A549 (cell line): ENCODE results near the gene KNDC1. TPM values are rescaled to one million over a fixed set of nuclear protein-coding genes. Genes with fewer than 3 reads are reported as not detected.

Experiments used
- ATAC-seq, 2 experiments: fragments of 200-7000 bp in 1 of 2; fragments of >200 bp in 1 of 2; cut with Nextera tagmentation in 1 of 2; cut with Tn5 transposase in 1 of 2; 3 replicates each; pipeline versions ENCODE4 v1.8.0 to v1.9.1; 2018 to 2020; ENCODE audit warnings: mild to moderate bottlenecking in 1 of 2, moderate library complexity in 1 of 2
- CTCF ChIA-PET: fragments of 300-600 bp; sonication (Branson Sonifier 250); formaldehyde crosslinking; extraction: SDS; loops from one replicate; lab custom pipeline; 2021; ENCODE audit warnings: antibody characterized with exemption, inconsistent platforms; lab: Yijun Ruan, JAX
- POLR2A ChIA-PET: fragments of 350-600 bp; formaldehyde crosslinking; extraction: SDS; loops from one replicate; lab custom pipeline; 2021; ENCODE audit warnings: antibody characterized with exemption, inconsistent platforms; lab: Yijun Ruan, JAX
- DNase-seq, 2 experiments: peaks; one replicate each; pipeline versions ENCODE4 v3.0.0 to v3.0.0-alpha.2; 2011 to 2016; ENCODE audit warnings: low read depth in 1 of 2, low spot score in 1 of 2
- FAIRE-seq: peaks from 2 replicates; lab custom pipeline; 2011; peaks lifted over from hg19 to GRCh38; lab: Jason Lieb, UNC
- H3K27ac ChIP-seq, 2 experiments: fragments of >200 bp; sonication (Bioruptor Twin); formaldehyde crosslinking; 3 replicates each; pipeline ENCODE4 v1.5.1; 2016 to 2017
- H3K4me1 ChIP-seq: fragments of >200 bp; sonication (Bioruptor Twin); formaldehyde crosslinking; 3 replicates; pipeline ENCODE4 v1.6.1; 2016
- H3K4me2 ChIP-seq: fragments of >200 bp; sonication (Bioruptor Twin); formaldehyde crosslinking; 3 replicates; pipeline ENCODE4 v1.6.1; 2016
- H3K4me3 ChIP-seq: fragments of >200 bp; sonication (Bioruptor Twin); formaldehyde crosslinking; 3 replicates; pipeline ENCODE4 v1.5.1; 2016
- H3K9me3 ChIP-seq: fragments of >200 bp; sonication (Bioruptor Twin); formaldehyde crosslinking; 3 replicates; pipeline ENCODE4 v1.6.1; 2016
- CBX2 ChIP-seq: fragments of 200-600 bp; sonication (generic); IDR thresholded peaks from 2 replicates; pipeline ENCODE4 v1.6.1; 2016; ENCODE audit warnings: low read depth, mild to moderate bottlenecking, borderline replicate concordance
- CBX8 ChIP-seq: fragments of 200-600 bp; sonication (generic); IDR thresholded peaks from 2 replicates; pipeline ENCODE4 v1.6.1; 2016
- CHD4 ChIP-seq: fragments of 200-600 bp; sonication (generic); IDR thresholded peaks from 2 replicates; pipeline ENCODE4 v1.6.1; 2016; ENCODE audit warnings: antibody characterized with exemption, mild to moderate bottlenecking, borderline replicate concordance
- EHF ChIP-seq: fragments of 250-450 bp; sonication (Bioruptor Pico); IDR thresholded peaks from 2 replicates; pipeline ENCODE4 v1.5.0; 2020; ENCODE audit warnings: mild to moderate bottlenecking
- EHMT2 ChIP-seq: fragments of 200-600 bp; sonication (generic); IDR thresholded peaks from 2 replicates; pipeline ENCODE4 v1.6.1; 2016; ENCODE audit warnings: antibody characterized with exemption, low read depth, mild to moderate bottlenecking, moderate library complexity
- EP300 ChIP-seq, 2 experiments: fragments of >200 bp; sonication (Bioruptor Twin); formaldehyde crosslinking; IDR thresholded peaks; 2 replicates in 1 of 2; 3 replicates in 1 of 2; pipeline ENCODE4 v1.6.1; 2016 to 2017
- FOXS1 ChIP-seq: fragments of 250-450 bp; sonication (Bioruptor Pico); IDR thresholded peaks from 2 replicates; pipeline ENCODE4 v1.5.0; 2020; ENCODE audit warnings: mild to moderate bottlenecking, moderate library complexity
- HEYL ChIP-seq: fragments of 250-450 bp; sonication (Bioruptor Pico); IDR thresholded peaks from 2 replicates; pipeline ENCODE4 v1.8.0; 2021; ENCODE audit warnings: mild to moderate bottlenecking, moderate library complexity
- HOXB13 ChIP-seq: fragments of 250-450 bp; sonication (Bioruptor Pico); IDR thresholded peaks from 2 replicates; pipeline ENCODE4 v1.5.0; 2020; ENCODE audit warnings: low read depth, mild to moderate bottlenecking, moderate library complexity
- KDM5A ChIP-seq: fragments of 200-600 bp; sonication (generic); IDR thresholded peaks from 2 replicates; pipeline ENCODE4 v1.6.1; 2016; ENCODE audit warnings: antibody characterized with exemption, mild to moderate bottlenecking
- MYC ChIP-seq: IDR thresholded peaks from 2 replicates; pipeline ENCODE4 v1.6.1; 2012; ENCODE audit warnings: mild to moderate bottlenecking, inconsistent platforms, low read length, improper control_type of control experiment, borderline replicate concordance
- NPAS2 ChIP-seq: fragments of 250-450 bp; sonication (Bioruptor Pico); IDR thresholded peaks from 2 replicates; pipeline ENCODE4 v1.8.0; 2022; ENCODE audit warnings: mild to moderate bottlenecking, moderate library complexity, borderline replicate concordance
- NR3C1 ChIP-seq: fragments of >200 bp; sonication (Bioruptor Twin); formaldehyde crosslinking; IDR thresholded peaks from 3 replicates; pipeline ENCODE4 v1.6.1; 2017
- PHF8 ChIP-seq: fragments of 200-600 bp; sonication (generic); IDR thresholded peaks from 2 replicates; pipeline ENCODE4 v1.6.1; 2016; ENCODE audit warnings: low read depth, mild to moderate bottlenecking, antibody characterized with exemption, moderate library complexity, borderline replicate concordance
- POLR2A ChIP-seq: IDR thresholded peaks from 2 replicates; pipeline ENCODE4 v1.6.1; 2012; ENCODE audit warnings: mild to moderate bottlenecking, low read length
- POLR2AphosphoS2 ChIP-seq: conservative IDR thresholded peaks from 2 replicates; pipeline ENCODE4 v1.6.1; 2012; ENCODE audit warnings: low read length, improper control_type of control experiment, inconsistent platforms
- RAD21 ChIP-seq, 2 experiments: fragments of >200 bp in 1 of 2; sonication (Bioruptor Twin) in 1 of 2; formaldehyde crosslinking in 1 of 2; IDR thresholded peaks in 1 of 2; conservative IDR thresholded peaks in 1 of 2; 2 replicates in 1 of 2; 3 replicates in 1 of 2; pipeline ENCODE4 v1.6.1; 2012 to 2018; ENCODE audit warnings: inconsistent platforms in 1 of 2
- RARB ChIP-seq: fragments of 250-450 bp; sonication (Bioruptor Pico); IDR thresholded peaks from 2 replicates; pipeline ENCODE4 v1.8.0; 2021; ENCODE audit warnings: mild to moderate bottlenecking, moderate library complexity
- TFCP2L1 ChIP-seq: fragments of 250-450 bp; sonication (Bioruptor Pico); IDR thresholded peaks from 2 replicates; pipeline ENCODE4 v1.5.0; 2021; ENCODE audit warnings: mild to moderate bottlenecking
- ZC3H11A ChIP-seq: fragments of 450-650 bp; IDR thresholded peaks from 2 replicates; pipeline ENCODE4 v1.6.1; 2014; ENCODE audit warnings: antibody characterized with exemption, mild to moderate bottlenecking
- WGBS: methylation state at CpG from one replicate; pipeline ENCODE4 v1.1.6; 2017; ENCODE audit errors: missing lambda C conversion rate; 5-methylcytosine and 5-hydroxymethylcytosine counted together
- polyA plus RNA-seq, 4 experiments: library from polyadenylated mRNA; depleted of rRNA in 3 of 4; stranded (reverse); fragments of >200 nt; fragmentation: RNase III in 1 of 4; extraction: RNeasy Plus Mini Kit Qiagen cat#74134 plus additional on column Dnase treatment in 1 of 4; gene quantifications; 2 replicates in 3 of 4; 3 replicates in 1 of 4; pipeline ENCODE4 v1.2.3, GENCODE V29; 2011 to 2017
- TF ChIP-seq, protein P1 (sequence below): fragments of 450-650 bp; IDR thresholded peaks from 2 replicates; pipeline ENCODE4 v1.6.1; 2014; ENCODE audit warnings: antibody characterized with exemption
- TF ChIP-seq, protein P2 (sequence below): IDR thresholded peaks from 2 replicates; pipeline ENCODE4 v1.6.1; 2012
- TF ChIP-seq, protein P3 (sequence below): IDR thresholded peaks from 2 replicates; pipeline ENCODE4 v1.6.1; 2012
- TF ChIP-seq, protein P4 (sequence below): fragments of 250-450 bp; sonication (Bioruptor Pico); IDR thresholded peaks from 2 replicates; pipeline ENCODE4 v1.5.0; 2021; ENCODE audit warnings: mild to moderate bottlenecking, moderate library complexity, borderline replicate concordance

KNDC1 gene
- polyA plus RNA-seq, 2 of the 4 experiments (the other 2 are of a cell fraction), result 0.56 to 0.63 TPM

DNA sequence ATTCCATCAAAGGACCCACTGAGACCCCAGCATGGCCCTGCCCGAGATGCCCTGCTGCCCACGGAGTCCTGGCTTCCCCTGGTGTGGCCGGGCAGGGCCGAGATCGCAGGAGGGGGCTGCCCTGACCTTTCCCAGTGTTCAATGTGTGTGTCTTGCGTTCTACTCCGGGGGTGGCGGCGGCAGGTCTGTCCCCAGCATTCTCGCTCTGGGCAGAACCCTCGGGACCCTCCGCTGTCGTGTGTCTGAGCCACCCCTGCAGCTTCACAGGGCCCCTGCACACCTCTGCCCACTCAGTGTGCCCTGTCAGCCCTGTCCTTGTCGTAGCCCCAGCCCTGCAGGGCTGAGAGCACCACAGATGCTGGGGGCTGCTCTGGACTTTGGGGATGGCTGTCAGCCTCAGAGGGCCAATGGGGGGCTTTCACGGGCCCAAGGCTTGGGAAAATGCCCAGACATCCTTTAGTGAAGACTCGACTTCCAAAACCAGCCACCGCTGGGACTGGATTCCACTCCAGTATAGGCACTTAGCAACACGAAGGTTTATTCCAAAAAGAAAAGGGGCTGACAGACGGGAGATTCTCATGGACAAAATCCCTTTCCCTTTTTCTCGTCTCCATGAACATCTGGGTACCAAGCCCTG is 30.0 kb upstream of the KNDC1 start:
- WGBS, result 23% methylated on average over 13 of the region's 20 CpGs
- H3K4me3 ChIP-seq, result no peak overlapping the region
- peak overlapping the region; percentile 55; the same call in 2 of the 3 replicates for H3K4me2 ChIP-seq
- no peaks in the 10 kb centered on the region for H3K4me1 ChIP-seq
- TF ChIP-seq HEYL (CRISPR knock-in tag) (no peak), EHF (CRISPR knock-in tag) (no peak), ZC3H11A (no peak), POLR2A (no peak), EP300 (IDR thresholded peaks at IDR 0.05) (no peak), CHD4 (no peak), POLR2AphosphoS2 (no peak), MYC (no peak), TFCP2L1 (CRISPR knock-in tag) (no peak), PHF8 (no peak), CBX2 (no peak), FOXS1 (no peak)
- TF ChIP-seq, protein P1, sequence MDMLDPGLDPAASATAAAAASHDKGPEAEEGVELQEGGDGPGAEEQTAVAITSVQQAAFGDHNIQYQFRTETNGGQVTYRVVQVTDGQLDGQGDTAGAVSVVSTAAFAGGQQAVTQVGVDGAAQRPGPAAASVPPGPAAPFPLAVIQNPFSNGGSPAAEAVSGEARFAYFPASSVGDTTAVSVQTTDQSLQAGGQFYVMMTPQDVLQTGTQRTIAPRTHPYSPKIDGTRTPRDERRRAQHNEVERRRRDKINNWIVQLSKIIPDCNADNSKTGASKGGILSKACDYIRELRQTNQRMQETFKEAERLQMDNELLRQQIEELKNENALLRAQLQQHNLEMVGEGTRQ, result no peak
- ChIA-PET POLR2A (no interaction called here), CTCF (no interaction called here)
- H3K27ac ChIP-seq, result no peak overlapping the region
- FAIRE-seq, result no peak
- H3K9me3 ChIP-seq, result no peaks in the 10 kb centered on the region
- ATAC-seq, result peak in 1 of 2 experiments; percentile 7; a peak in 1 of 6 replicates
- no peak for DNase-seq

DNA sequence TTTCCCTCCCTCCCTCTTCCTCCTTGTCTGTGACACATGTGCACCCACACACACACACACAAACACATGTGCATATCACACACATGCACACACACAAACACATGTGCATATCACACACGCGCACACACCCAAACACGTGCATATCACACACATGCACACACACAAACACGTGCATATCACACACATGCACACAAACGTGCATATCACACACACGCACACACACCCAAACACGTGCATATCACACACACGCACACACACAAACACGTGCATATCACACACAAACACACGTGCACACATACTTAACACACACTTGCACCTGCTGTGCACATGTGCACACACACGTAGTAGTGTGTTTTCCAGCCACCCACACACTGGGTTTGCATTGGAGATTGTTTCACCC is 29.4 kb upstream of the KNDC1 start:
- no peaks in the 10 kb centered on the region for H3K9me3 ChIP-seq
- no peak for ATAC-seq
- H3K27ac ChIP-seq, result no peak overlapping the region
- ChIA-PET CTCF (no interaction called here), POLR2A (no interaction called here)
- TF ChIP-seq, protein P2, sequence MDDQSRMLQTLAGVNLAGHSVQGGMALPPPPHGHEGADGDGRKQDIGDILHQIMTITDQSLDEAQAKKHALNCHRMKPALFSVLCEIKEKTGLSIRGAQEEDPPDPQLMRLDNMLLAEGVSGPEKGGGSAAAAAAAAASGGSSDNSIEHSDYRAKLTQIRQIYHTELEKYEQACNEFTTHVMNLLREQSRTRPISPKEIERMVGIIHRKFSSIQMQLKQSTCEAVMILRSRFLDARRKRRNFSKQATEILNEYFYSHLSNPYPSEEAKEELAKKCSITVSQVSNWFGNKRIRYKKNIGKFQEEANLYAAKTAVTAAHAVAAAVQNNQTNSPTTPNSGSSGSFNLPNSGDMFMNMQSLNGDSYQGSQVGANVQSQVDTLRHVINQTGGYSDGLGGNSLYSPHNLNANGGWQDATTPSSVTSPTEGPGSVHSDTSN, result no peak
- peak; percentile 35; the same call in 1 of the 2 replicates for TF ChIP-seq NPAS2 (CRISPR knock-in tag)
- H3K4me3 ChIP-seq, result no peak overlapping the region
- no peak for DNase-seq
- FAIRE-seq, result no peak
- H3K4me1 ChIP-seq, result no peaks in the 10 kb centered on the region
- no peak overlapping the region for H3K4me2 ChIP-seq
- WGBS, result 35% methylated on average over 11 of the region's 11 CpGs

DNA sequence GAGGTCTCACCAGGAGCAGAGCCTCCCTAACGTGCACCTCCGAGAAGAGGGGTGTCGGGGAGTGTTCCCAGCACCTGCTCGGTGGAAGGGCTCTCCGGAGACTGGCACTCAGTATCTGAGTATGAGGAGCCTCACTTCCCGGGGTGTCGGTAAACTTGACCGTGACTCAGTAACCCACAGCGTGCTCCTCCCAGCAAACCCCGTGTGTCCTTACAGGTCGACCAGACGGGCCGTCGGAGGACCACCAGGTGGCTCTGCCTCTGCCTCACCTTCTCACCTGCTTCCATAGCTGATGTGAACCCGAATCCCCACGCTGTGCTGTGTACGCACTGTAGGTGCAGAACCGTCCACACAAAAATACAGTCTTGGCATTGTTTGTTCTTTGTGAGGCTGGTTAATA is 29.0 kb upstream of the KNDC1 start:
- POLR2A ChIA-PET, result no interaction called here
- Histone ChIP-seq H3K4me3 (no peak overlapping the region), H3K27ac (no peak overlapping the region), H3K9me3 (no peaks in the 10 kb centered on the region), H3K4me1 (no peaks in the 10 kb centered on the region), H3K4me2 (no peak overlapping the region)
- no peak for TF ChIP-seq RARB (CRISPR knock-in tag)
- no peak for TF ChIP-seq POLR2AphosphoS2
- TF ChIP-seq NPAS2 (CRISPR knock-in tag), result no peak
- TF ChIP-seq, protein P3, sequence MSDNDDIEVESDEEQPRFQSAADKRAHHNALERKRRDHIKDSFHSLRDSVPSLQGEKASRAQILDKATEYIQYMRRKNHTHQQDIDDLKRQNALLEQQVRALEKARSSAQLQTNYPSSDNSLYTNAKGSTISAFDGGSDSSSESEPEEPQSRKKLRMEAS, result no peak
- TF ChIP-seq, protein P2, result no peak
- no peak for TF ChIP-seq POLR2A
- TF ChIP-seq CBX8, result no peak
- no peak for TF ChIP-seq CBX2
- TF ChIP-seq HEYL (CRISPR knock-in tag), result no peak
- TF ChIP-seq, protein P1, result no peak
- no peak for TF ChIP-seq NR3C1
- TF ChIP-seq, protein P4, sequence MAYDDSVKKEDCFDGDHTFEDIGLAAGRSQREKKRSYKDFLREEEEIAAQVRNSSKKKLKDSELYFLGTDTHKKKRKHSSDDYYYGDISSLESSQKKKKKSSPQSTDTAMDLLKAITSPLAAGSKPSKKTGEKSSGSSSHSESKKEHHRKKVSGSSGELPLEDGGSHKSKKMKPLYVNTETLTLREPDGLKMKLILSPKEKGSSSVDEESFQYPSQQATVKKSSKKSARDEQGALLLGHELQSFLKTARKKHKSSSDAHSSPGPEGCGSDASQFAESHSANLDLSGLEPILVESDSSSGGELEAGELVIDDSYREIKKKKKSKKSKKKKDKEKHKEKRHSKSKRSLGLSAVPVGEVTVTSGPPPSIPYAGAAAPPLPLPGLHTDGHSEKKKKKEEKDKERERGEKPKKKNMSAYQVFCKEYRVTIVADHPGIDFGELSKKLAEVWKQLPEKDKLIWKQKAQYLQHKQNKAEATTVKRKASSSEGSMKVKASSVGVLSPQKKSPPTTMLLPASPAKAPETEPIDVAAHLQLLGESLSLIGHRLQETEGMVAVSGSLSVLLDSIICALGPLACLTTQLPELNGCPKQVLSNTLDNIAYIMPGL (CRISPR knock-in tag), result no peak
- TF ChIP-seq HOXB13 (CRISPR knock-in tag), result no peak
- TF ChIP-seq EHMT2, result no peak
- TF ChIP-seq KDM5A, result no peak
- TF ChIP-seq RAD21 (conservative IDR thresholded peaks at IDR 0.05 in 1 of 2, IDR thresholded peaks at IDR 0.05 in 1 of 2), result no peak
- CTCF ChIA-PET, result no interaction called here
- ATAC-seq (no peak), FAIRE-seq (no peak), DNase-seq (no peak)
- 24% methylated on average over 12 of the region's 18 CpGs for WGBS
